Liver (tissue), 9 donors: Measurements from ENCODE around the gene TSKS. TPM values are rescaled to one million over a fixed set of nuclear protein-coding genes. Genes with fewer than 3 reads are reported as not detected.
A peak's percentile ranks its signal among the peaks of the same experiment; 100 is the strongest.

Experiments
- DNase-seq: peaks from one replicate; pipeline ENCODE4 v3.0.0-alpha.2; 2017; ENCODE audit warnings: low spot score
- H3K27ac ChIP-seq, 2 donors: one replicate each; pipeline ENCODE4 v1.7.0; 2013; ENCODE audit warnings: inconsistent platforms in 2 of 2, low read length in 2 of 2, control low read depth in 1 of 2, low read depth in 1 of 2, mild to moderate bottlenecking in 1 of 2
- H3K27me3 ChIP-seq, 4 donors: one replicate each; pipeline versions ENCODE4 v1.6.1 to v1.7.0; 2013; ENCODE audit warnings: low read length in 3 of 4, inconsistent platforms in 1 of 4, mild to moderate bottlenecking in 1 of 4, moderate library complexity in 1 of 4; ENCODE audit not compliant: control insufficient read depth in 4 of 4, insufficient read depth in 4 of 4
- H3K36me3 ChIP-seq, 4 donors: one replicate each; pipeline versions ENCODE4 v1.6.1 to v1.7.0; 2013; ENCODE audit warnings: low read length in 3 of 4, mild to moderate bottlenecking in 3 of 4, low read depth in 1 of 4, moderate library complexity in 1 of 4; ENCODE audit not compliant: control insufficient read depth in 4 of 4, insufficient read depth in 3 of 4
- H3K4me1 ChIP-seq, 4 donors: one replicate each; pipeline versions ENCODE4 v1.6.1 to v1.7.0; 2013; ENCODE audit warnings: low read length in 3 of 4, mild to moderate bottlenecking in 3 of 4, moderate library complexity in 1 of 4; ENCODE audit not compliant: control insufficient read depth in 4 of 4, insufficient read depth in 4 of 4
- H3K4me3 ChIP-seq, 3 donors: one replicate each; pipeline versions ENCODE4 v1.6.1 to v1.7.0; 2013; ENCODE audit warnings: low read length in 3 of 3, control low read depth in 1 of 3, low read depth in 1 of 3, mild to moderate bottlenecking in 1 of 3
- H3K9ac ChIP-seq, 2 donors: one replicate each; pipeline ENCODE4 v1.7.0; 2013; ENCODE audit warnings: low read length in 2 of 2, mild to moderate bottlenecking in 2 of 2, moderate library complexity in 2 of 2, control low read depth in 1 of 2, low read depth in 1 of 2
- H3K9me3 ChIP-seq, 4 donors: one replicate each; pipeline versions ENCODE4 v1.6.1 to v1.7.0; 2013; ENCODE audit warnings: low read length in 3 of 4; ENCODE audit not compliant: control insufficient read depth in 4 of 4
- ATF3 ChIP-seq: IDR thresholded peaks from 2 replicates; pipeline ENCODE4 v1.6.1; 2016; ENCODE audit warnings: antibody characterized with exemption
- CTCF ChIP-seq: fragments of 150-350 bp; IDR thresholded peaks from 2 replicates; pipeline ENCODE4 v1.5.1; 2017; ENCODE audit warnings: improper control_type of control experiment, low read depth, low read length; ENCODE audit not compliant: missing input control
- EGR1 ChIP-seq, 2 donors: IDR thresholded peaks; 2 replicates each; pipeline ENCODE4 v1.6.1; 2016 to 2018; ENCODE audit warnings: antibody characterized with exemption in 2 of 2, low read depth in 2 of 2
- FOXA2 ChIP-seq: IDR thresholded peaks from 2 replicates; pipeline ENCODE4 v1.6.1; 2016; ENCODE audit warnings: antibody characterized with exemption
- GABPA ChIP-seq, 2 donors: IDR thresholded peaks in 1 of 2; conservative IDR thresholded peaks in 1 of 2; 2 replicates each; pipeline ENCODE4 v1.6.1; 2016; ENCODE audit warnings: antibody characterized with exemption in 2 of 2, mild to moderate bottlenecking in 1 of 2, moderate library complexity in 1 of 2
- HNF4A ChIP-seq, 2 donors: conservative IDR thresholded peaks; 2 replicates each; pipeline ENCODE4 v1.6.1; 2016; ENCODE audit warnings: antibody characterized with exemption in 2 of 2, mild to moderate bottlenecking in 2 of 2
- HNF4G ChIP-seq: IDR thresholded peaks from 2 replicates; pipeline ENCODE4 v1.6.1; 2016; ENCODE audit warnings: antibody characterized with exemption
- JUND ChIP-seq, 2 donors: IDR thresholded peaks; 2 replicates each; pipeline ENCODE4 v1.6.1; 2016; ENCODE audit warnings: antibody characterized with exemption in 2 of 2
- RAD21 ChIP-seq, 2 donors: IDR thresholded peaks; 2 replicates each; pipeline ENCODE4 v1.6.1; 2016; ENCODE audit warnings: antibody characterized with exemption in 2 of 2, mild to moderate bottlenecking in 2 of 2
- RXRA ChIP-seq, 2 donors: IDR thresholded peaks; 2 replicates each; pipeline ENCODE4 v1.6.1; 2017 to 2018; ENCODE audit warnings: antibody characterized with exemption in 2 of 2, mild to moderate bottlenecking in 1 of 2
- SP1 ChIP-seq: IDR thresholded peaks from 2 replicates; pipeline ENCODE4 v1.6.1; 2018; ENCODE audit warnings: antibody characterized with exemption, mild to moderate bottlenecking
- TAF1 ChIP-seq: conservative IDR thresholded peaks from 2 replicates; pipeline ENCODE4 v1.6.1; 2016; ENCODE audit warnings: antibody characterized with exemption, mild to moderate bottlenecking
- ZBTB33 ChIP-seq: IDR thresholded peaks from 2 replicates; pipeline ENCODE4 v1.6.1; 2016; ENCODE audit warnings: antibody characterized with exemption
- WGBS: extraction: QIAGEN DNeasy Blood & Tissue Kit; methylation state at CpG from one replicate; pipeline ENCODE4 v1.1.7; 2013; 5-methylcytosine and 5-hydroxymethylcytosine counted together
- polyA plus RNA-seq, 2 donors: library from polyadenylated mRNA; stranded (reverse) in 1 of 2; unstranded in 1 of 2; fragments of 200-250 nt in 1 of 2; fragments of >200 nt in 1 of 2; fragmentation: Nextera tagmentation in 1 of 2; extraction: Ambion mirVana in 1 of 2; gene quantifications; one replicate each; pipeline versions ENCODE4 v1.2.1 to v1.2.3, GENCODE V29; 2013 to 2015
- total RNA-seq, 2 donors: library from RNA; depleted of rRNA; stranded (reverse); fragments of >200 nt; gene quantifications; one replicate each; pipeline ENCODE4 v1.2.3, GENCODE V29; 2014
- TF ChIP-seq, protein P1 (sequence below): IDR thresholded peaks from 2 replicates; pipeline ENCODE4 v1.6.1; 2016; ENCODE audit warnings: antibody characterized with exemption, mild to moderate bottlenecking
- donor health status: healthy.
- donor health status: healthy.
- donor health status: healthy.
- donor health status: healthy.
- donor health status: healthy.

TSKS gene
- total and polyA plus RNA-seq, 4 donors, result 0.07 to 0.61 (median 0.08) TPM; not detected in 1

DNA sequence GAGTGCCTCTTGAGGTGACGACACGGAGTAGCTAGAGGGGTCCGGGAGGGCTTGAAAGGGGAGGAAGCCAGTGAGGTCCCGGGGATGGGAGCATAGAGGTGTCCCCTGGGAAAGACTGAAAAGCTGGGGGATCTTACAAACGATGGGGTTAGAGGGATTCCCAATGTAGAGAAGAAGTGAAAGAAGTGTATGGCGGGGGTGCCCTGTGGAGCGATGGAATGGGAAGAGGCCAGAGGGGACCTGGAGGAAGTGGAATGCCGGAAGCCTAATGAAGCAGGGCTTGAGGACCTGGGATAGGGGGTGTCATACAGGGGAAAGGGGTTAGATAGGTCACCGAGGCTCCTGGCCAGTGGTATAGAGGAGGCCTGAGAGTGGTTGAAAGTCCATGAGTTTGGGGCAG is 4.3 kb upstream of the TSKS start:
- Histone ChIP-seq H3K4me3 (peak overlapping the region; percentile 81 to 96 (median 88)), H3K27me3 (no peaks in the 10 kb centered on the region), H3K9me3 (no peaks in the 10 kb centered on the region), H3K27ac (peak overlapping the region; percentile 73 to 74), H3K9ac (peak overlapping the region; percentile 62 to 95), H3K36me3 (no peaks in the 10 kb centered on the region), H3K4me1 (peaks cover 2 to 28% (median 22%) of the 10 kb centered on the region in 4 donors)
- under 1% methylated on average over 9 of the region's 9 CpGs for WGBS
- DNase-seq, result no peak
- TF ChIP-seq ZBTB33, result no peak

- TF ChIP-seq ATF3 (no peak), RXRA (IDR thresholded peaks at IDR 0.05) (no peak), FOXA2 (no peak), SP1 (no peak), CTCF (no peak), GABPA (IDR thresholded peaks at IDR 0.05 in 1 of 2, conservative IDR thresholded peaks at IDR 0.05 in 1 of 2) (no peak), JUND (IDR thresholded peaks at IDR 0.05) (no peak)
- Histone ChIP-seq H3K9ac (peak within 1 kb of the TSS; percentile 62 to 95), H3K36me3 (no peaks in the 10 kb centered on the region), H3K4me1 (peaks cover 2 to 28% (median 22%) of the 10 kb centered on the region in 4 donors), H3K4me3 (peak within 1 kb of the TSS; percentile 81 to 96 (median 88)), H3K27ac (peak within 1 kb of the TSS; percentile 94 to 96), H3K27me3 (no peaks in the 10 kb centered on the region), H3K9me3 (no peaks in the 10 kb centered on the region)
- WGBS, result 1% methylated on average over 38 of the region's 38 CpGs
- DNase-seq, result no peak
These were observed 3.8 kb upstream of the TSKS start, which contains the start of gene AP2A1 for GRCh38 chr19:49766930-49767299. AP2A1 (plus strand) TSS chr19:49767001; CDS start chr19:49767134, 133 bp downstream.

GRCh38 chr19:49766007-49766929 is 3.2 kb upstream of the TSKS start:
- Histone ChIP-seq H3K4me1 (peaks cover 2 to 24% (median 19%) of the 10 kb centered on the region in 4 donors), H3K9me3 (no peaks in the 10 kb centered on the region), H3K9ac (peak overlapping the region; percentile 24 to 30), H3K36me3 (no peaks in the 10 kb centered on the region), H3K27ac (peak overlapping the region; percentile 94 to 96), H3K4me3 (peak overlapping the region; percentile 27 to 88 (median 37)), H3K27me3 (no peaks in the 10 kb centered on the region)
- peak; percentile 99 for DNase-seq
- under 1% methylated on average over 53 of the region's 53 CpGs for WGBS
- peak; percentile 16 to 74 for TF ChIP-seq EGR1 (IDR thresholded peaks at IDR 0.05; ENCODE audit: low read depth in 2 of 2)
- TF ChIP-seq HNF4G, result no peak
- peak; percentile 76 to 92 for TF ChIP-seq GABPA (IDR thresholded peaks at IDR 0.05 in 1 of 2, conservative IDR thresholded peaks at IDR 0.05 in 1 of 2)
- peak in 1 of 2 donors; percentile 2 for TF ChIP-seq HNF4A (conservative IDR thresholded peaks at IDR 0.05)
- no peak for TF ChIP-seq CTCF
- peak in 1 of 2 donors; percentile 10 for TF ChIP-seq RAD21 (IDR thresholded peaks at IDR 0.05)
- TF ChIP-seq, protein P1, sequence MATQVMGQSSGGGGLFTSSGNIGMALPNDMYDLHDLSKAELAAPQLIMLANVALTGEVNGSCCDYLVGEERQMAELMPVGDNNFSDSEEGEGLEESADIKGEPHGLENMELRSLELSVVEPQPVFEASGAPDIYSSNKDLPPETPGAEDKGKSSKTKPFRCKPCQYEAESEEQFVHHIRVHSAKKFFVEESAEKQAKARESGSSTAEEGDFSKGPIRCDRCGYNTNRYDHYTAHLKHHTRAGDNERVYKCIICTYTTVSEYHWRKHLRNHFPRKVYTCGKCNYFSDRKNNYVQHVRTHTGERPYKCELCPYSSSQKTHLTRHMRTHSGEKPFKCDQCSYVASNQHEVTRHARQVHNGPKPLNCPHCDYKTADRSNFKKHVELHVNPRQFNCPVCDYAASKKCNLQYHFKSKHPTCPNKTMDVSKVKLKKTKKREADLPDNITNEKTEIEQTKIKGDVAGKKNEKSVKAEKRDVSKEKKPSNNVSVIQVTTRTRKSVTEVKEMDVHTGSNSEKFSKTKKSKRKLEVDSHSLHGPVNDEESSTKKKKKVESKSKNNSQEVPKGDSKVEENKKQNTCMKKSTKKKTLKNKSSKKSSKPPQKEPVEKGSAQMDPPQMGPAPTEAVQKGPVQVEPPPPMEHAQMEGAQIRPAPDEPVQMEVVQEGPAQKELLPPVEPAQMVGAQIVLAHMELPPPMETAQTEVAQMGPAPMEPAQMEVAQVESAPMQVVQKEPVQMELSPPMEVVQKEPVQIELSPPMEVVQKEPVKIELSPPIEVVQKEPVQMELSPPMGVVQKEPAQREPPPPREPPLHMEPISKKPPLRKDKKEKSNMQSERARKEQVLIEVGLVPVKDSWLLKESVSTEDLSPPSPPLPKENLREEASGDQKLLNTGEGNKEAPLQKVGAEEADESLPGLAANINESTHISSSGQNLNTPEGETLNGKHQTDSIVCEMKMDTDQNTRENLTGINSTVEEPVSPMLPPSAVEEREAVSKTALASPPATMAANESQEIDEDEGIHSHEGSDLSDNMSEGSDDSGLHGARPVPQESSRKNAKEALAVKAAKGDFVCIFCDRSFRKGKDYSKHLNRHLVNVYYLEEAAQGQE, result peak; percentile 80
- peak; percentile 98 for TF ChIP-seq SP1
- no peak for TF ChIP-seq ATF3
- peak; percentile 54 for TF ChIP-seq TAF1
